Panc1 (cell line): Measurements from ENCODE around the gene ZNHIT3. TPM values are rescaled to one million over a fixed set of nuclear protein-coding genes. Genes with fewer than 3 reads are reported as not detected.

ENCODE experiments used
- ATAC-seq: fragments of 200-7000 bp; cut with Tn5 transposase; 2 replicates; pipeline ENCODE4 v1.9.1; 2020; ENCODE audit warnings: mild to moderate bottlenecking, moderate library complexity
- BruUV-seq: library from RNA; stranded (reverse); fragments of 400-500 nt; replicated peaks from 2 replicates; lab custom pipeline; 2021; lab: Mats Ljungman, UMichigan
- CTCF ChIA-PET: fragments of 300-600 bp; sonication (Branson Sonifier 250); formaldehyde crosslinking; loops from one replicate; lab custom pipeline; 2022; ENCODE audit warnings: antibody characterized with exemption; lab: Charles Lee
- POLR2A ChIA-PET: fragments of 300-600 bp; sonication (Branson Sonifier 250); formaldehyde crosslinking; loops from one replicate; lab custom pipeline; 2022; ENCODE audit warnings: antibody characterized with exemption; lab: Charles Lee
- DNase-seq: peaks from one replicate; pipeline ENCODE4 v3.0.0-alpha.2; 2010; ENCODE audit warnings: low read depth, low spot score
- H3K27ac ChIP-seq: 2 replicates; pipeline ENCODE4 v1.5.1; 2011; ENCODE audit warnings: mild to moderate bottlenecking, low read length, inconsistent platforms
- H3K27me3 ChIP-seq: fragments of 200-500 bp; sonication (Bioruptor generic); 2 replicates; pipeline ENCODE4 v1.6.0; 2014; ENCODE audit warnings: low read length, inconsistent platforms; ENCODE audit not compliant: control insufficient read depth, insufficient read depth
- H3K36me3 ChIP-seq: fragments of 200-500 bp; sonication (Bioruptor generic); 2 replicates; pipeline ENCODE4 v1.5.1; 2014; ENCODE audit warnings: inconsistent platforms, mild to moderate bottlenecking, low read length, moderate library complexity; ENCODE audit not compliant: control insufficient read depth, insufficient read depth
- H3K4me1 ChIP-seq: 2 replicates; pipeline ENCODE4 v1.5.1; 2011; ENCODE audit warnings: inconsistent platforms, mild to moderate bottlenecking, low read length, moderate library complexity; ENCODE audit not compliant: control insufficient read depth, insufficient read depth
- H3K4me3 ChIP-seq, 2 experiments: 2 replicates each; pipeline ENCODE4 v1.5.1; 2011 to 2012; ENCODE audit warnings: low read depth in 2 of 2, low read length in 2 of 2, mild to moderate bottlenecking in 2 of 2, inconsistent platforms in 1 of 2, moderate library complexity in 1 of 2
- H3K9me3 ChIP-seq: fragments of 200-500 bp; sonication (Bioruptor generic); 2 replicates; pipeline ENCODE4 v1.5.1; 2014; ENCODE audit warnings: low read depth, mild to moderate bottlenecking, inconsistent platforms, low read length, moderate library complexity; ENCODE audit not compliant: control insufficient read depth, insufficient read depth
- POLR2AphosphoS5 ChIP-seq: IDR thresholded peaks from 2 replicates; pipeline ENCODE4 v1.6.1; 2012; ENCODE audit warnings: mild to moderate bottlenecking, low read depth, low read length, moderate library complexity
- SIN3A ChIP-seq: IDR thresholded peaks from 2 replicates; pipeline ENCODE4 v1.6.1; 2012; ENCODE audit warnings: low read depth, mild to moderate bottlenecking, low read length, moderate library complexity, borderline replicate concordance; ENCODE audit not compliant: insufficient read depth
- TCF7L2 ChIP-seq: IDR thresholded peaks from 2 replicates; pipeline ENCODE4 v1.6.1; 2011; ENCODE audit warnings: mild to moderate bottlenecking, low read depth, low read length, inconsistent platforms
- in situ Hi-C: cut with HindIII; loops from 2 replicates; pipeline ENCODE4 v1.10.0; 2016; ENCODE audit warnings: low sequenced_read_pairs, low pct_unique_long_range_greater_than_20kb
- intact Hi-C: fragments of 100-400 bp; cut with micrococcal nuclease; formaldehyde crosslinking; loops from one replicate; pipeline ENCODE4 v1.10.0; 2022; ENCODE audit not compliant: unreplicated experiment
- total RNA-seq: library from RNA; stranded (reverse); gene quantifications from one replicate; pipeline ENCODE4 v1.2.1, GENCODE V29; 2021; ENCODE audit not compliant: unreplicated experiment
- TF ChIP-seq, protein P1 (sequence below): fragments of 450-650 bp; IDR thresholded peaks from 2 replicates; pipeline ENCODE4 v1.5.1; 2017; ENCODE audit warnings: mild to moderate bottlenecking
- TF ChIP-seq, protein P2 (sequence below), 2 experiments: IDR thresholded peaks; 2 replicates each; pipeline ENCODE4 v1.6.1; 2011 to 2012; ENCODE audit warnings: low read depth in 2 of 2, control low read depth in 1 of 2, low read length in 1 of 2, mild to moderate bottlenecking in 1 of 2, moderate library complexity in 1 of 2; ENCODE audit not compliant: insufficient read depth in 1 of 2

The ZNHIT3 gene
- total RNA-seq, 1 experiment from 2014 or later: 16.8 TPM

DNA sequence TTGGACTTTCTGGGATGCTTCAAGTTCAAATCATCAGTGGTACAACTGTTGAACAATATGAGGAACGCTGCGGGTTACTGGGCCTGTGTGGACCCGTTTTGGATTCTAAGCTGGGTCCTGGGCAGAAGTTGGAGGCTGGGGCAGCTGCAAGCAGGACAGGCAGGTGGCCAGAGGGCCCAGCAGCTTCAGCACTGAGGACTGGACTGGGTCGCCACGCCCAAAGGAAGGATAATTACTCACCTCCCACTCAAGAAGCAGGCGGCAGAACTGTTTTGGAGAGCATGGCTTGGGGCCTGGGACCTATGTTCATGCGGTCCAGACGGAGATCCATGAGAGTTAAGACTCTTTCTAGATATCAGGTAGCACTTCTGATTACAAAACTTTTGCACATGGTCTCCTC lies 1.5 kb upstream of the ZNHIT3 start:
- intact Hi-C loops: no loop called here
- in situ Hi-C loops: no loop called here

DNA sequence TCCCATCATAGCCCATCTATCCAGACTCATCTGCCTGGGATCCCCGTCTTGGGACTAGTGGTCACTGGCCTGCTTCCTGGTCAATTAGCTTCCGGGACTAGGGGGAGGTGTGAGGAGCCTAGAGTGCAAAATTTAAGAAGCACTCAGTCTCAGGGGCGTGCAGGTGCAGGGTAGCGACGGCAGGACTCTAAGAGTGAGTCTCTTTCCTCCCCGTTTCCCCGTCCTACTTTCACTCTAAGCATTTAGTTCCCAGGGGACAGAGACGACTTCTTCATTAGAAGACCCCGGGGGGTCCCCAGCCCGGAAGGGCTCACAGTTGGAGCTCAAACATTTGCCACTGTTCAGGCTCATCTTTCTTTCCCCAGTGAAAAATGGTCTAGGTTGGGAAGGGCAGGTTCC lies 677 bp upstream of the ZNHIT3 start:
- DNase-seq: no peak
- no peak for ATAC-seq
- intact Hi-C loops (no loop called here), in situ Hi-C loops (no loop called here)
- TF ChIP-seq POLR2AphosphoS5: no peak
- no peak for TF ChIP-seq SIN3A
- TF ChIP-seq TCF7L2: no peak
- TF ChIP-seq, protein P1, sequence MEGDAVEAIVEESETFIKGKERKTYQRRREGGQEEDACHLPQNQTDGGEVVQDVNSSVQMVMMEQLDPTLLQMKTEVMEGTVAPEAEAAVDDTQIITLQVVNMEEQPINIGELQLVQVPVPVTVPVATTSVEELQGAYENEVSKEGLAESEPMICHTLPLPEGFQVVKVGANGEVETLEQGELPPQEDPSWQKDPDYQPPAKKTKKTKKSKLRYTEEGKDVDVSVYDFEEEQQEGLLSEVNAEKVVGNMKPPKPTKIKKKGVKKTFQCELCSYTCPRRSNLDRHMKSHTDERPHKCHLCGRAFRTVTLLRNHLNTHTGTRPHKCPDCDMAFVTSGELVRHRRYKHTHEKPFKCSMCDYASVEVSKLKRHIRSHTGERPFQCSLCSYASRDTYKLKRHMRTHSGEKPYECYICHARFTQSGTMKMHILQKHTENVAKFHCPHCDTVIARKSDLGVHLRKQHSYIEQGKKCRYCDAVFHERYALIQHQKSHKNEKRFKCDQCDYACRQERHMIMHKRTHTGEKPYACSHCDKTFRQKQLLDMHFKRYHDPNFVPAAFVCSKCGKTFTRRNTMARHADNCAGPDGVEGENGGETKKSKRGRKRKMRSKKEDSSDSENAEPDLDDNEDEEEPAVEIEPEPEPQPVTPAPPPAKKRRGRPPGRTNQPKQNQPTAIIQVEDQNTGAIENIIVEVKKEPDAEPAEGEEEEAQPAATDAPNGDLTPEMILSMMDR: no peak
- TF ChIP-seq, protein P2, sequence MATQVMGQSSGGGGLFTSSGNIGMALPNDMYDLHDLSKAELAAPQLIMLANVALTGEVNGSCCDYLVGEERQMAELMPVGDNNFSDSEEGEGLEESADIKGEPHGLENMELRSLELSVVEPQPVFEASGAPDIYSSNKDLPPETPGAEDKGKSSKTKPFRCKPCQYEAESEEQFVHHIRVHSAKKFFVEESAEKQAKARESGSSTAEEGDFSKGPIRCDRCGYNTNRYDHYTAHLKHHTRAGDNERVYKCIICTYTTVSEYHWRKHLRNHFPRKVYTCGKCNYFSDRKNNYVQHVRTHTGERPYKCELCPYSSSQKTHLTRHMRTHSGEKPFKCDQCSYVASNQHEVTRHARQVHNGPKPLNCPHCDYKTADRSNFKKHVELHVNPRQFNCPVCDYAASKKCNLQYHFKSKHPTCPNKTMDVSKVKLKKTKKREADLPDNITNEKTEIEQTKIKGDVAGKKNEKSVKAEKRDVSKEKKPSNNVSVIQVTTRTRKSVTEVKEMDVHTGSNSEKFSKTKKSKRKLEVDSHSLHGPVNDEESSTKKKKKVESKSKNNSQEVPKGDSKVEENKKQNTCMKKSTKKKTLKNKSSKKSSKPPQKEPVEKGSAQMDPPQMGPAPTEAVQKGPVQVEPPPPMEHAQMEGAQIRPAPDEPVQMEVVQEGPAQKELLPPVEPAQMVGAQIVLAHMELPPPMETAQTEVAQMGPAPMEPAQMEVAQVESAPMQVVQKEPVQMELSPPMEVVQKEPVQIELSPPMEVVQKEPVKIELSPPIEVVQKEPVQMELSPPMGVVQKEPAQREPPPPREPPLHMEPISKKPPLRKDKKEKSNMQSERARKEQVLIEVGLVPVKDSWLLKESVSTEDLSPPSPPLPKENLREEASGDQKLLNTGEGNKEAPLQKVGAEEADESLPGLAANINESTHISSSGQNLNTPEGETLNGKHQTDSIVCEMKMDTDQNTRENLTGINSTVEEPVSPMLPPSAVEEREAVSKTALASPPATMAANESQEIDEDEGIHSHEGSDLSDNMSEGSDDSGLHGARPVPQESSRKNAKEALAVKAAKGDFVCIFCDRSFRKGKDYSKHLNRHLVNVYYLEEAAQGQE (IDR thresholded peaks at IDR 0.05; ENCODE audit: insufficient read depth in 1 of 2, low read depth in 2 of 2, low read length in 1 of 2): no peak
- H3K4me1 ChIP-seq: no peaks in the 10 kb centered on the region; the same call in 1 of the 2 replicates
- H3K36me3 ChIP-seq: peaks cover 7% of the 10 kb centered on the region; the same call in 1 of the 2 replicates
- BruUV-seq: no TSS peak
- H3K9me3 ChIP-seq: no peaks in the 10 kb centered on the region
- peak overlapping the region; percentile 81 to 89 for H3K4me3 ChIP-seq
- CTCF ChIA-PET: no interaction called here
- no peaks in the 10 kb centered on the region for H3K27me3 ChIP-seq
- peak overlapping the region; percentile 81 for H3K27ac ChIP-seq
- POLR2A ChIA-PET: no interaction called here

More for the DNA sequence above, 1.5 kb upstream of the ZNHIT3 start:
- no peak for DNase-seq
- no peaks in the 10 kb centered on the region; the same call in 1 of the 2 replicates for H3K4me1 ChIP-seq
- TF ChIP-seq SIN3A (no peak), POLR2AphosphoS5 (no peak), TCF7L2 (no peak)
- TF ChIP-seq, protein P1: no peak
- TF ChIP-seq, protein P2 (IDR thresholded peaks at IDR 0.05; ENCODE audit: insufficient read depth in 1 of 2, low read depth in 2 of 2, low read length in 1 of 2): no peak
- no peak for ATAC-seq
- peaks cover 7% of the 10 kb centered on the region; the same call in 1 of the 2 replicates for H3K36me3 ChIP-seq
- H3K4me3 ChIP-seq: no peak overlapping the region
- BruUV-seq: no TSS peak
- H3K9me3 ChIP-seq: no peaks in the 10 kb centered on the region
- POLR2A ChIA-PET: no interaction called here
- H3K27me3 ChIP-seq: no peaks in the 10 kb centered on the region
- CTCF ChIA-PET: no interaction called here
- no peak overlapping the region for H3K27ac ChIP-seq
